ENCODE data around the gene SLC25A19.
"Not testable (repeated sequence)": the region's sequence is repeated elsewhere in the genome, so short reads cannot be mapped to it uniquely, and the experiment has no call there.

Gene SLC25A19

GRCh38 chr17:75301049-75301448 lies 11.8 kb upstream of the SLC25A19 start:
- DNase-seq = no peak

DNA sequence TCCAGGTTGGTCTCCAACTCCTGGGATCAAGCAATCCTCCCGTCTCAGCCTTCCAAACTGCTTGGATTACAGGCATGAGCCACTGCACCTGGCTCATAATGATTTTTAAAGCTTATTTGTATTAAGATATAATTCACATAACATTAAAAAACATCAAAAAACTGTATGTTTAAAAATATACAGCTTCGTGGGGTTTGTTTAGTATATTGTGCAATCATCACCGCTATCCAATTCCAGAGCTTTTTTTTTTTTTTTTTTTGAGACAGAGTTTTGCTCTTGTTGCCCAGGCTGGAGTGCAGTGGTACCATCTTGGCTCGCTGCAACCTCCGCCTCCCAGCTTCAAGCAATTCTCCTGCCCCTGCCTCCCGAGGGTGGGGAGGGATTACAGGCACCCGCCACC lies 11.0 kb upstream of the SLC25A19 start:
- no peak for DNase-seq

DNA sequence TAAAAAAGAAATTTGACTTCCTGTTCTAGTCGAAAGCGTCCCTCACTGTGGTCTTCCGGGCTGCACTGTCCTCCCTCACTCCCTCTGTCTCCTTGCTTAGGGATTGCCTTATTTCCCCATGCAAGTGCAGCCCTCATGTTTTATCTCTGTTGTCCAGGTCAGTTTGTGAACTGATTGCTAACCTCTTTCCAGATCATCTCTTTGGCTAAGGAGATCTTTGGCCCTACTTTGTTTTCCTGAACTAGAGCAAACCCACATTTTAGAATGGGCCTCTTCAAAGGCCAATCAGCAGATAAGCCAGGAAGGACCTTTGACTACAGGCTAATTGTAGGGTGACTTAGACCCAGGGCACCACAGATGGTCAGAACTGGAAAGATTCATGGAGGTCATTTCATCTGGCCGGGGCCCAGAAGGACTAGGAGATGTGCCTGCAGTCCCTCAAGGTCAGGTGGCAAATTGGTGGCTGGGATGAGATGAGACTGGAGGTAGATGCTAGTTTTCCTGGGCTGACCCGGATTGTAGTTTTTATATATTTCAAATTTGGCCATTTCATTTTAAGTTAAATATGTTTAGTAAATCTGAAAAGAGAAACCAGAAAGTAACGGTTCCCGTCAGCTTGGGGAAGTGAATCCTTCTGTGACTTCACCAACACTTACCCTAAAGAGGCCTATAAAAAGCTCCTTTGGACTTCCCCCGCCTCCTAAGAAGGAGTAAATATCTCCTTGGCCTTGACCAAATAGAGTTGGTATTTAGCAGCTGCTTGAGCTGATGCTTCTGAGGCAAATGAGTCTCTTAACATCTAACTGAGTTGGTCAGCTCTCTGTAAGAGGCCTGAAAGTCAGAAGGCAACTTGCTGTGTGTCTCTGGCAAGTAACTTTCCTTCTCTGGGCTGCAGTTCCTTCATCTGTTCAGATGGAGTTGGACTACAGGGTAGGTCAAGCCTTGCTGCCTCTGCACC lies 6.2 kb upstream of the SLC25A19 start:
- DNase-seq = no peak

DNA sequence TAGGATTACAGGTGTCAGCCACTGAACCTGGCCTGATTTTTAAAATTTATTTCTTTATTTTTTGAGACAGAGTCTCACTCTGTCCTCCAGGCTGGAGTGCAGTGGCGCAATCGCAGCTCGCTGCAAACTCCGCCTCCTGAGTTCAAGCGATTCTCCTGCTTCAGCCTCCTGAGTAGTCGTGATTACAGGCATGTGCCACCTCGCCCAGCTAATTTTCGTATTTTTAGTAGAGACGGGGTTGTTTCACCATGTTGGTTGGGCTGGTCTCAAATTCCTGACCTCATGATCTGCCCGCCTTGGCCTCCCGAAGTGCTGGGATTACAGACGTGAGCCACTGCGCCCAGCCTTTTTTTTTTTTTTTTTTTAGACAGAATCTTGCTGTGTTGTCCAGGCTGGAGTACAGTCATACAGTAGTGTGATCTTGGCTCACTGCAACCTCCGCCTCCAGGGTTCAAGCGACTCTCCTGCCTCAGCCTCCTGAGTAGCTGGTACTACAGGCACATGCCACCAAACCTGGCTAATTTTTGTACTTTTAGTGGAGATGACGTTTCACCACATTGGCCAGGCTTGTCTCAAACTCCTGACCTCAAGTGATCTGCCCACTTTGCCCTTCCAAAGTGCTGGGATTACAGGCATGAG lies 3.7 kb upstream of the SLC25A19 start:
- not testable (repeated sequence) for DNase-seq

GRCh38 chr17:75289832-75290337 lies 652 bp upstream of the SLC25A19 start:
- no peak for DNase-seq

DNA sequence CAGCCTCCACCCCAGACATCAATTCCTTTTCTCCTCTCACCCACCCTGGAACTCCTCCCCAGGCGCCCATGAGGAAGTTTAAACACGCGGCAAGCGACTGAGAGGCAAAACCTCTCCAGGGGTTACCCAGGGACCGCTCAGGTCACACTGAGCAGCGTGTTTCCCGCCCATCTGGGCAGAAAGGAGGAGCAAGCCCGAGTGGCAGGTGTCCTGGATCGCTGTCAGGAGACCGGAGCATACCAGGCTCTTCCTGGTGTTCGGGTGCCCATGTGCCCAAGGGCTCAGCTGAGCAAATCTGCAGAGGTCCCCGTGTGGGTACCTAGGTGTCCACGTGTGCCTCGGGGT lies 491 bp downstream of the SLC25A19 start:
- DNase-seq = no peak

- DNase-seq = no peak
Measured at GRCh38 chr17:75288359-75288758, 874 bp downstream of the SLC25A19 start.

DNA sequence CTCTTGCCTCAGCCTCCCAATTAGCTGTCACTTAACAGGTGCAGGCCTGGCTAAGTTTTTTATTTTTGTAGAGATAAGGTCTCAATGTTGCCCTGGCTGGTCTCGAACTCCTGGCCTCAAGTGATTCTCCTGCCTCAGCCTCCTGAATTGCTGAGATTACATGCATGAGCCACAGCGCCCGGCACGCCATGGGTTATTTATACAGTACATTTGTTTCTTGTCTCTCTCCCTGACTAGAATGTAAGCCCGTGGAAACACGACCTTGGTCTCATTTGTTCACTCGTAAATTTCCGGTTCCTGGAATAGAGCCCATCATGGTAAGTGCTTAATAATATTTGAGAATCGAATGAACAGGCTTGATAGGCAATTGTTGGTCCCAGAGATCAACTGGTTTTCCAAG lies 2.0 kb downstream of the SLC25A19 start:
- DNase-seq = no peak

DNA sequence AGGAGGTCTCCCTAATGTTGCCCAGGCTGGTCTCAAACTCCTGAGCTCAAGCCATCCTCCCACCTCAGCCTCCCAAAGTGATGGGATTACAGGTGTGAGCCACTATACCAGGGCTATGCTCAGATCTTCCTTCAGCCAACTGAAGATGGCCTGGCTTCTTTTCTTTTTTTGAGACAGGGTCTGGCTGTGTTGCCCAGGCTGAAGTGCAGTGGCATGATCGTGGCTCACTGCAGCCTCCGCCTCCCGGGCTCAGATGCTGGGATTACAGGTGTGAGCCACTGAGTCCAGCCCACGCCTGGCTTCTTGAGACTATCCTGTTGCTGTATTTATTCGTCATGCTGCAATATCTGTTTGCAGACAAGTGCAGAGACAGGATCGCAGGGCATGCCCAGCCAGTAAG lies 4.1 kb downstream of the SLC25A19 start:
- no peak for DNase-seq

DNA sequence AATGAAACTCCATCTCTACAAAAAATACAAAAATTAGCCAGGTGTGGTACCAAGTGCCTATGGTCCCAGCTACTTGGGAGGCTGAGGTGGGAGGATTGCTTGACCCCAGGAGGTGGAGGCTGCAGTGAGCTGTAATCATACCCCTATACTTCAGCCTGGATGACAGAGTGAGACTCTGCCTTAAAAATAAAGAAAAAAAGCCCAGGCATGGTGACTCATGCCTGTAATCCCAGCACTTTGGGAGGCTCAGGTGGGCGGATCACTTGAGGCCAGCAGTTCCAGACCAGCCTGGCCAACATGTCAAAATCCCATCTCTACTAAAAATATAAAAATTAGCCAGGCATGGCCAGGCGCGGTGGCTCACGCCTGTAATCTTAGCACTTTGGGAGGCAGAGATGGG lies 9.0 kb downstream of the SLC25A19 start:
- DNase-seq = not testable (repeated sequence)

DNA sequence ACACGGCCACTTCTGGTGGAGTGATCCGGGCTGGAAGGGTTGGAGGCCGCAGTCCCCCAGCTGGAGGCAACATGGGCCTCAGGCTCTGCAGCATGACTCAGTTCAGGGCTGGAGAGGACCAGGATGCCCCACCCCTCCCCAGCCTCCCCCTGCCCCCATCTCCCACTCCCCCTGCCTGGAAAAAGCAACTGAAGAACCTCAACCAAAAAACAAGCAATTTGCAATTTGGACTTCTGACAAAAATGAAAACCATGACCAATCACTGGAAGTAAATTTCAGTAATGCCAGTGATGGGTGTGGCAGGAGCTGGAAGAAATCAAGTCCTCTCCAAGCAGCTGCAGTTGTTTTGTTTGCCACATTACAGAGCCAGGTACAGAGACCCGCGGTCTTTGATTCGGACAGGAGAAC lies 11.6 kb downstream of the SLC25A19 start:
- DNase-seq = no peak

- no peak for DNase-seq
Measured at GRCh38 chr17:75273977-75274708, 15.1 kb downstream of the SLC25A19 start.

DNA sequence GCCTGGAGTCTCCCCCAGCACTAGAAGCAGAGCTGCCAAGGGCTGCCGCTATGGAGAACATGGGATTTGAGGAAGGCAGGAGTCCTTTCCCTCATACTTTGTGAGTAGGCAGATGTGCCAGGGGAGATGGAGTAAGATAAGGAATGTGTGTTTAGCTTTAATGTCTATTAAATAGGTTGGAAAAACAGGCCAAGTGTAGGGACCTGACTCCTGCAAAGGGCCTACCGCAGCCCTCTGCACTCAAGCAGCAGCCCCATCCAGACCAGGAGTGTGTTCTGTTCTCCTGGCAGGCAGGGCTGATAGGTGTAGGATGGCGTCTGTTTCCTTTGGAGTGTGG lies 16.4 kb downstream of the SLC25A19 start:
- DNase-seq = no peak

DNA sequence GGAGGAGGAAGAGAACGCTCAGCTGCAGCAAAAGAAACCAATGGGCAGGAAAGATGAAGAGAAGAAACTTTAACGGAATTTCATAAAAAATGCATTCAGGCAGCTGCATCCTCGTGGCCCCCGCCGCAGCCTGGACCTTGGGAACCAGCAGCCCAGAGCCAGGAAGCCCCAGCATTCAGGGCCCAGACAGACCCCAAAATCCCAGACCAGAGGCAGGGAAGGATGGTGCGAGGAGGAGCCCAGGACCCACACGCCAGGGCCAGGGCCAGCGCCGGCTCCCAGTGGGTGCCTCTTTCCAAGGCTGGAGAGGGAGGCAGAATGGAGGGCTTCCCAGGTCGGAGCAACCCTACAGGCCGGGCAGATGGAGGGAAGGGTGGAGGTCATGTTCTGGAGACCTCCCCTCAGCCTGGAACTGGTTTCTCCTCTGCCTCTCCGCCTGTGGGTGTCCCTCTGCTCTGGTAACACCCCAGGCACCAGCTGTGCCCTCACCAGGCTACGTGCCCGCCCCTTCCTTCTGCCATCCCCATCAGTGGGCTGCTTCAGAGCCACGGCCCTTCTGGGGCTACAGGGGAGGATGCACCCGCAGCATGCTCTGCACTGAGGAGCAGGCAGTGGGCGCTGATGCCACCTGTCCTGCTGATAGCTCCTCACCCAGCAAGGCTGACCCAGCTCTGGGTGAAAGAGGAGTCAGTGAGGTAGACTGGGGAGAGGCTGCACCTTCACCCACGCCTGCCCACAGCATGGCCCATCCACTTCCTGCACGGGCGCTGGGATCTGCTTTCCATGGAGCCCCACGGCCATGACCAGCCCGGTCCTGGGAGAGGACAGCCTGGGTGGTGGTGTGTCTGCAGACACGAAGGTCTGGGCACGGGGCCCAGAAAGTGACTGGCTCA lies 17.0 kb downstream of the SLC25A19 start:
- DNase-seq = no peak

GRCh38 chr17:75271233-75271954 lies 17.8 kb downstream of the SLC25A19 start:
- DNase-seq = no peak

- no peak for DNase-seq
Measured at GRCh38 chr17:75270966-75271232, 18.3 kb downstream of the SLC25A19 start, which contains the start of gene MIF4GD. MIF4GD (minus strand) TSS chr17:75271231; CDS start chr17:75270195, 1,036 bp downstream.

- DNase-seq = peak; percentile 27
Measured at GRCh38 chr17:75270218-75270965, 18.8 kb downstream of the SLC25A19 start.

DNA sequence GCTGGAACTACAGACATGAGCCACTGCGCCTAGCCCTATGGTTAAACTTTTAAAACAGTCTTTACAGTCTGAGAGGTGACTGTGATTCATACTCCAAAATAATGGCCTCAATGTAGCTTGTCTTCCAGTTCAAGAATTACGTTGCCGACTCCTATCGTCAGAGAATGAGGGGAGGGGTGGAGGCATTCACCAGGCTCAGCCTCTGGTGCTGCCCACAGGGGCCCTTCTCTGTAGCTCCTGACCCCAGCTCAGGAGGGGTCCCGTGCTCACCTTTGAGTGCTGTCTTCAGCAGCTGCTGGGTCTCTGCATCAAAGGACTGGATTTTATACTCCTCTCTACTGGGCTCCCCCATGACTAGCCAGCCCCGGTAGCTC lies 19.4 kb downstream of the SLC25A19 start:
- no peak for DNase-seq

- DNase-seq = no peak
Measured at GRCh38 chr17:75267411-75268232, 21.6 kb downstream of the SLC25A19 start.

GRCh38 chr17:75267153-75267410 lies 22.2 kb downstream of the SLC25A19 start:
- no peak for DNase-seq

Data from DMS79 (cell line).